GM21737 (cell line): ENCODE results near the gene VCY.
"Not testable (repeated sequence)": the region's sequence is repeated elsewhere in the genome, so short reads cannot be mapped to it uniquely, and the experiment has no call there.

Experiments used
- ATAC-seq: cut with Tn5 transposase; IDR thresholded peaks from one replicate; pipeline ENCODE4 v1.9.1; 2021; ENCODE audit warnings: mild to moderate bottlenecking, moderate library complexity; ENCODE audit not compliant: unreplicated experiment

VCY gene

DNA sequence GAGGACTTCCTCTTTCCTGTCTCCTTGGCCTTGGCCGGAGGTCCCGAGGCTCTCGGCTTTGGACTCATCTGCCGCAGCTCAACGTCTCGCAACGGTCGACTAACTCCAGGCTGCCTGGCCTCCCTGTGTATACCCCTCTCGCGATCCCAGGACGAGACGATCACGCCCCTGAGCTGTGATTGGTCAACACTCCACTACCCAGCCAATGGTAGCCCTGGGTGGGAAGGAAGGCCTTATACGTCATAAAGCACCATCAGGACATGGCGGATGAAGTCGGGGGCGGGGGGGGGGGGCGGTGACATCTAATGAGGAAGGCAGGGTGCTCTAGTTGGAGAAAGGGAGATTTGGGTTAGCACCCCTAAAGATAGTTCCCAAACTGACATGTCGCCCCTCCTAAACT is at the start of gene VCY:
TSS of gene VCY (minus strand) at position 101 of the 400 bp plus-strand sequence. CDS start at position 68, 33 bp downstream.
- not testable (repeated sequence) for ATAC-seq

DNA sequence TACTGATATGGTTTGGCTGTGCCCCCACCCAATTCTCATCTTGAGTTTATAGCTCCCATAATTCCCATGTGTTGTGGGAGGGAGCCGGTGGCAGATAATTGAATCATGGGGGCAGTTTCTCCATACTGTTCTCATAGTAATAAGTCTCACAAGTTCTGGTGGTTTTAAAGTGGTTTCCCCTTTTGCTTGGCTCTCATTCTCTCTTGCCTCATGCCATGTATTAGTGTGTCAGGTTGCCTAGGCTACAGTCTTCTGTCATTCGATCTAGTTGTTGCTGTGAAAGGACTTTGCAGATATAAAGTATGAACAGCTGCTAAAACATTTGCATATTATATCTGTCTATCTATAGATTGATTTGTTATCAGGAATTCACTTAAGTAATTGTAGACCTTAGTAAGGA is 44.1 kb upstream of the VCY start:
- ATAC-seq, result not testable (repeated sequence)

- not testable (repeated sequence) for ATAC-seq
Measured at GRCh38 chrY:14011916-14012315, 25.6 kb upstream of the VCY start.

DNA sequence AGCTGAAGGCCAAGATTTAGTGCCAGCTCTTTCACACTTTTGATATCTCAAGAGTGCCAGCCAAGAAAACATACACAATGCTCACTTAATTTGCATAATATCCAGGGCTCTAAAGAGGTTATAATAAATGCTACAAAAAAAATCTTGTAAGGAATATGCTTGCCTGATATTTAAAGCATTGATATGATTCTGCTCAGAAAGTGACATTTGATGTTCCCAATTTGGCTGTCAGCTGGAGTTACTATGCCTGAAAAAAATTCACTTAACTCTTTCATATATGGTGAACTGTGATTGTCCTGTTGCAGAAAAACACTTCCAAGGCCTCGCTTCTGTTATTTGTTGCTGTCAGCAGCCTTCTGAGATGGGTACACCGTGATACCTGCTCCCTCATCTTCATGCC is 43.9 kb downstream of the VCY start:
- ATAC-seq, result not testable (repeated sequence)
